Measurements from ENCODE around the gene SETD4.
A peak's percentile ranks its signal among the peaks of the same experiment; 100 is the strongest.

SETD4 gene

DNA sequence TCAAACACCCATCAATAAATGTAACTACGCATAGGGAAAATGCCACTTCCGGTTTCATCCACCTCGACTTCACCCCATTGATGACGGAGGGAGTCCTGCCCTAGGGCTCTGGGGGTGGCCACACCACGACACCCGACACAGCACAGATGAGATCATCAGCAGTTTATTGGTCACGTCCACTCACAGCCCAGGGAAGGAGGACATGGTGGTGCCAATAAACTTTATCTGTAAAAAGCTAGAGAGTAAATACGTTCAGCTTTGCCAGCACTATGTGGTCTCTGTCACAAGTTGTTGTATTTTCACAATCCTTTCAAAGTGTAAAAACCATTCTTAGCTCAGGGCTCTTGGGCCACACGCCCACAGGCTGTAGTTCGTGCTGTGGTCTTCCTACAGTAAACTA lies 16.3 kb downstream of the SETD4 start:
- DNase-seq: no peak

DNA sequence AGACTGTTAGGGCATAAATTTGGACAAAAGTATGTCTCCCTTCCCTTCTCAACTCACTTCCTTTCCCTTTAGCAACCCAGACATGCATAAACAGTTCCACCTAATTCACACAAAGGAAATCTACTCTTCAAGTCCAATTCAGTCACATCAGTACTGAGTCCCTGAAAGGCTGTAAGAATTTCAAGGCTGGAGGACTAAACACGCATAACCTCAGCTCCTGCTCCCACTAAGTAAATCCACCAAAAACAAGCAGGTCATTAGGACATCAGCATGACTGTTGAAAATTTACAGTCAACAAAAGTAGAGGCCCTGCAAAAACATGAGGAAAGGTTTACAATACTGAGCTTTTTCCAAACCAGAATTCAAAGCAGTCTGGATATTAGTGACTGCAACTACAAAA lies 18.4 kb downstream of the SETD4 start:
- DNase-seq: no peak

- no peak for DNase-seq
These were observed 19.9 kb downstream of the SETD4 start for GRCh38 chr21:36040389-36040788.

DNA sequence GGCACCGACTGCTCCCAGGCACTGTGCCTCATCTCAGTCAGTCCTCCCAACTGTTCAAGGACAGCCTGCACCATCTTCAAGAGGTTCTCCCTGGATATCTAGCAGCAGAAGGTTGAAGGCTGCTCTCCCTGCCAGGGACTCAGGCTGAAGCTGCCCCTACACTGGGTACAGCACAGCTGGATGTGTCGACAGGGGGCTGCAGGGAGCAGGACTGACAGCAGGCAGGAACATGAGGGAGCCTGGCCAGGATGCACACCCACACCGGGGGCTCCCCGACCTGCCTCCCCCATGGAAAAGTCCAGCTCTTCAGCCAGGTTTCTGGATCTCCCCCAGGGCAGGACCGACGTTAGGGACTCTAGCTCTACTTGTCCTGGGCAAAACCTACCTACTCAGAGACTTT lies 20.5 kb downstream of the SETD4 start:
- DNase-seq: no peak

GRCh38 chr21:36038701-36039497 lies 21.4 kb downstream of the SETD4 start:
- DNase-seq: no peak

DNA sequence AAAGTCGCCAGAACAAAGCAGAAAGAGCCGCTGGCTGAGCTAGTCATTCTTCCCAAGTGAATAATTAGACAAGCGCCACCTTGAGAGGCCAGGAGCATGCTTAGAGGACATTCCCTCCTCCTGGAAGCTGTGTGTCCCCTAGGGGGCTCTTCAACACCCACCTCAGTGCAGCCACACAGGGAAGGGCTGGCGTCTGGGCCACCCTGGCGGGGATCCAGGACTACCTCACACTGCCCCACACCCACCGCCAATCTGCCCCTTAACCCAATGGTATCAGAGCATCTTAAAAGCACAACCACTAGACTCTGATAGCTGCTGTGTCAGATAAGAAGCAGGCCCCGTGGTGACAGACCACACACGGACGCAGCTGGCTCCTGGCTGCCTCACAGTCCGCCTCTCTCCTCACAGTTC lies 24.9 kb downstream of the SETD4 start:
- no peak for DNase-seq

GRCh38 chr21:36034211-36034913 lies 26.0 kb downstream of the SETD4 start:
- no peak for DNase-seq

DNA sequence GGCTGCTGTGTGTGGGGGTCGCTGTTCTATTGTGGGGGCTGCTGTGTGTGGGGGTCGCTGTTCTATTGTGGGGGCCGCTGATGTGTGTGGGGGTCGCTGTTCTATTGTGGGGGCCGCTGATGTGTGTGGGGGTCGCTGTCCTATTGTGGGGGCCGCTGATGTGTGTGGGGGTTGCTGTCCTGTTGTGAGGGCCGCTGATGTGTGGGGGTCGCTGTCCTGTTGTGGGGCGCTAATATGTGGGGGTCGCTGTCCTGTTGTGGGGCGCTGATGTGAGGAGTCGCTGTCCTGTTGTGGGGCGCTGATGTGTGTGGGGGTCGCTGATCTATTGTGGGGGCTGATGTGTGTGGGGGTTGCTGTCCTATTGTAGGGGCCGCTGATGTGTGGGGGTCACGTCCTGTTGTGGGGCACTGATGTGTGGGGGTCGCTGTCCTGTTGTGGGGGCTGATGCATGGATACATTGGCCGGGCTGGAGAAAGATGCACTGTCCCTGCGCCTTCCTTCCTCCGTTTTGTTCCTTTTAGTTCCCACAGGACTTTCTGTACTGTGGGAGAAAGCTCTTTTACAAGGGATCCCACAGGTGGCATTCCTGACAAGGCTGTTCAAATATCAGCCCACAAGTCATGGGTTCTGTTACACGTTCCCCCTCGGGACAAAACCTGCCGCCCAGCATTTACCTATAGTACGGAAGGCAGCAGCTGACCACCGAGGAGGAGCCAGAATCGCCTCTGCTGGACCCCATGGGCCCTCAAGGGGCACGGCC lies 27.5 kb downstream of the SETD4 start:
- no peak for DNase-seq

DNA sequence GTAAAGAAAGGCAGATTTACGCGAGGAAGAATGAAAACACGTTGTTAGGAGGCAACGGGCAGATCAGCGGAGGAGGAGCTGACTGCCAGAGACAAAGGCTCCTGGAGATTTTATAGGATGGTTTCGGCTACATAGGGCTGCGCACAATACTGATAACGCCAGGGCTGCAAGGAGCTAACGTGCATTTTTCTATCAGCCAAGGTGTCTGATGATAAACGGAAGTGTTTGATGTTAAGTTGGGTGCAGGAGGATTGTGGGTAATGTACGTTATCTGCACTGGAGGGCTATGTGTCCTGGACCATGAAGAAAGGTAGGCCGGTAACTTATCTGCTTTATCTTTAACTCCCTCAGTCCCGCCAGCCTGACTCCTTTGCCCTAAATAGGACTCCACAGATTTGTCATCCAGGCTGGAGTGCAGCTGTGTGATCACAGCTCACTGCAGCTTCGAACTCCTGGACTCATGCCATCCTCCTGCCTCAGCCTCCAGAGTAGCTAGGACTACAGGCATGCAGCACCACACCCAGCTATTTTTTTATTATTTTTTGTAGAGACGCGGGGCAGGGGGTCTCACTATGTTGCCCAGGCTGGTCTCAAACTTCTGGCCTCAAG lies 29.6 kb downstream of the SETD4 start:
- DNase-seq: no peak

GRCh38 chr21:36029309-36029708 lies 31.0 kb downstream of the SETD4 start:
- DNase-seq: no peak

- DNase-seq: peak; percentile 45
These were observed 31.9 kb downstream of the SETD4 start for GRCh38 chr21:36028127-36029069.

DNA sequence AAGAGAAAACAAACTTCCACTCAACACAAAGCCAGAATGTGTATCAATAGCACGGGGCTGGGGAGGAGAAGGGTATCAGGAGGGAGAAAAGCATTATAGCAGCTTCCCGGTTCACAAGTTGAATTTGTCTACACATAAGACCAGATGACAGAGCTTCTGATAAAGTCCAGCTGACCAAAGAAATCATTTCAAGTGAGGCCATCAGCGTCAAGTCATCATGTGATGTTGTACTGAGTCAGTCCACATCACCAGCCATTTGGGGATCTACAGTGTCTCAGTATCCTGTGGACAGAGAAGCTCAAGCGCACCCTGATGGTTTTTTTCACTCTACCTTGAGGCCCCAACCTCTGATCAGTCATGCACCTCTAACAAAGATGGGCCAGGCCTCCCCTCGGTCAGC lies 33.0 kb downstream of the SETD4 start:
- no peak for DNase-seq

GRCh38 chr21:36024782-36025181 lies 35.5 kb downstream of the SETD4 start:
- DNase-seq: no peak

DNA sequence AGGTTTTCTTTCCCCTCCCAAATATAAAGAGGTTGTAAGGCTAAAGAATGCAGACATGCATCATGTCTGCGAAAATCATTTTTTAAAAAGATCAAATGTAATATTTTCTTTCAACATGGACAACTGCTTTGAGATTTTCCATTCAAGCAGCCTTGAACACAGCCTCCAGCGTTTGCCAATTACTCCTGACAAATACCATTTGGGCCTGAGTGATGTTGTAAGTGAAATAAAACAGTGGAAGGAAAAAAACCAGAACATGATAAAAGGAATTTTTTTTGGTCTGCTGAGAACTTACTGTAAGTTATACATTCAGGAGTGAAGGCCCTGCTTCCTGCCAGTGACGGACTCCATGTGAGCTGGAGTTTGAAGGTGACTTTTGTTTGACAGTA lies 37.2 kb downstream of the SETD4 start:
- DNase-seq: no peak

- DNase-seq: no peak
These were observed 37.8 kb downstream of the SETD4 start for GRCh38 chr21:36022427-36023091.

GRCh38 chr21:36021251-36021837 lies 39.0 kb downstream of the SETD4 start:
- DNase-seq: no peak

DNA sequence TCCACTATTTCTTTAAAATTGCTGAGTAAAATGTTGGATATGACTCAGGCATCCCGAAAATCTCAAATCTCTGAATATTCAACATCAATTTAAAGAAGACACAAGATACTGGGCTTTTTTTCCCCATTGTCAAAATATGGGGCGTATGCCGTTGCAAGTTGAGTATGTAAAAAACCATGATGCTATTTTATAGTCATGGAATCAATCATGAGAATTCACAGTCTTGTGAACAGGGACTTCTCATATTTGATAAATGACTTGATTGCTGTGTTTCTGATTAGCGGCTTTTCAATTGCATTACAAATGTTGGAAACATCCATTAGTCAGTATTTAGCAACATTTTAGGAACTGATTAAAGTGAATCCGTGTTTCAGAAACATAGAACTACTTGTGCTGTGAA lies 45.3 kb downstream of the SETD4 start:
- DNase-seq: no peak

DNA sequence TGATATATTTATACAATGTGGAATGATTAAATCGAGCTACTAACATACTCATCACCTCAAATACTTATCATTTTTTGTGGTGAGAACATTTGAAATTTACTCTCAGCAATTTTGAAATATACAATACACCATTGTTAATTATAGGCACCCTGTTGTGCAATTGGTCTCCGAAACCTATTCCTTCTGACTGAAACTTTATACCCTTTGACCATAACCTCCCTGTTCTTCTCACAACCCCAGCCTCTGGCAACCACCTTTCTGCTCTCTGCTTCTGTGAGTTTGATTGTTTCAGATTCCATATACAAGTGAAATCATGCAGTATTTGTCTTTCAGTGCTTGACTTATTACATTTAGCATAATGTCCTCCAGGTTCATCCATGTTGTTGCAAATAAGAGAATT lies 49.5 kb downstream of the SETD4 start:
- no peak for DNase-seq

GRCh38 chr21:36008505-36008904 lies 51.8 kb downstream of the SETD4 start:
- no peak for DNase-seq

DNA sequence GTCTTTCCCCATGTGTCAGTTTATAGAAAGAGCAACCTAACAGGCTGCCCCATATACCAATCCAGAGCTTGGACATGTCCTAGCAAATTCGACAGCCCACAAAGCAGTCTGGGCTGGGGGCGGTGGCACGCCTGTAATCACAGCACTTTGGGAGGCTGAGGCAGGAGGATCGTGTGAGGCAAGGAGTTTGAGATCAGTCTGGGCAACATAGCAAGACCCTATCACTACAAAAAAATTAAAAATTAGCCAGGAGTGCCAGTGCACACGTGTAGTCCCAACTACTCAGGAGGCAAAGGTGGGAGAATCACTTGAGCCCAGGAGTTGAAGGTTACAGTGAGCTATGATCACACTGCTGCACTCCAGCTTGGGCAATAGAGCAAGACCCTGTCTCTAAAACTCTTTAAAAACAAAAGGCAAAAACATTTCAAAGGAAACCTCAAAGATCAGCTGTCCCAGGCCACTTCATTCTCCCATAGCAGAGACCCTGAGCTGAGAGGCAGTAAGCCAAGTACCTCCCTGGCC lies 54.4 kb downstream of the SETD4 start:
- no peak for DNase-seq

- DNase-seq: no peak
These were observed 55.3 kb downstream of the SETD4 start for GRCh38 chr21:36005018-36005417.
